Fibroblast of lung (primary cell): ENCODE results near the gene A1BG.

Source experiments
- EZH2 ChIP-seq: IDR thresholded peaks from 2 replicates; pipeline ENCODE4 v1.5.1; 2012; ENCODE audit warnings: low read length, control low read depth, mild to moderate bottlenecking; ENCODE audit errors: missing control alignments
- TF ChIP-seq, protein P1 (sequence below), 2 donors: IDR thresholded peaks in 1 of 2; conservative IDR thresholded peaks in 1 of 2; 1 replicate in 1 of 2; 2 replicates in 1 of 2; pipeline ENCODE4 v1.5.1; 2011 to 2012; ENCODE audit warnings: low read length in 2 of 2, control low read depth in 1 of 2, inconsistent platforms in 1 of 2, low read depth in 1 of 2, mild to moderate bottlenecking in 1 of 2

DNA sequence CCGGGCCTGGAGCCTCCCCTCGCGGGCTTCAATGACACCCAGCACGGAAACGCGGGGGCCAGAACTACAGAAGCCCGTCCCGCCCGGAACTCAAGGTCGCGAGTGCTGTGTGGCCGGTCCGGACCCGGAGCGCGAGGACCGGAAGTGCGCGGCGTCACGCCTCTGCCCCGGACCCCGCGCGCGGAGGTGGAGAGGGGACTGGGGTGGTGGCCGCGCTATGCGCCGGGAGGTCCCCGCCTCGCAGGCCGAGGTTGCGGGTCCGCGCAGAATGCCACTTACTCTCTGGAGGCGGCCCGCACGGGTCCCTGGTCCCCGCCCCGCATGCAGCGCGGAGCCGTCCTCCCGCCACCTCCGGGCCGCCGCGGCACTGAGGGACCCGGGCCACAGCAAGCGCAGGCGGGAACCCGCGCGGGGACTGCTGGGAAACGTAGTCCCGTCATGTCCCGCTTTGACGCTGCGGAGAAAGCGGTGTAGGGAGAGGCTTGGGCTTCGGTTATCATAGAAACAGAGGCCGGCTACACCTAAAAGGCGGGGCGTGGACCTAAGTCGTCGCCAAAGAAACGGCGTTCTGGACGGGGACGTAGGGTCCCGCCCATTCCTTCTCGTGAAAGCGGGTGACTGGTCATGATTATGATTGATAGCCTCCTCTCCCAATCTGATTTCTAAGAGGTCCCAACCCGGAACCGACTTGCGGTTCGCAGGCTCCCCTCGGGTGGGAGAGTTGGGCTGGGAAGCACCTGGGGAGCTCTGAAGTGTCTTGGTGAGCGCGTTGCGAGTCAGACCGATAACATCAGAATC, 27.6 kb upstream of the A1BG start, which contains the start of gene ZNF837:
- TF ChIP-seq, protein P1, sequence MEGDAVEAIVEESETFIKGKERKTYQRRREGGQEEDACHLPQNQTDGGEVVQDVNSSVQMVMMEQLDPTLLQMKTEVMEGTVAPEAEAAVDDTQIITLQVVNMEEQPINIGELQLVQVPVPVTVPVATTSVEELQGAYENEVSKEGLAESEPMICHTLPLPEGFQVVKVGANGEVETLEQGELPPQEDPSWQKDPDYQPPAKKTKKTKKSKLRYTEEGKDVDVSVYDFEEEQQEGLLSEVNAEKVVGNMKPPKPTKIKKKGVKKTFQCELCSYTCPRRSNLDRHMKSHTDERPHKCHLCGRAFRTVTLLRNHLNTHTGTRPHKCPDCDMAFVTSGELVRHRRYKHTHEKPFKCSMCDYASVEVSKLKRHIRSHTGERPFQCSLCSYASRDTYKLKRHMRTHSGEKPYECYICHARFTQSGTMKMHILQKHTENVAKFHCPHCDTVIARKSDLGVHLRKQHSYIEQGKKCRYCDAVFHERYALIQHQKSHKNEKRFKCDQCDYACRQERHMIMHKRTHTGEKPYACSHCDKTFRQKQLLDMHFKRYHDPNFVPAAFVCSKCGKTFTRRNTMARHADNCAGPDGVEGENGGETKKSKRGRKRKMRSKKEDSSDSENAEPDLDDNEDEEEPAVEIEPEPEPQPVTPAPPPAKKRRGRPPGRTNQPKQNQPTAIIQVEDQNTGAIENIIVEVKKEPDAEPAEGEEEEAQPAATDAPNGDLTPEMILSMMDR (conservative IDR thresholded peaks at IDR 0.05 in 1 of 2, IDR thresholded peaks at IDR 0.05 in 1 of 2; ENCODE audit: low read depth in 1 of 2, low read length in 2 of 2), result no peak
- no peak for TF ChIP-seq EZH2
